ENCODE measurements around the gene EVC2.
"Not testable (repeated sequence)": the region's sequence is repeated elsewhere in the genome, so short reads cannot be mapped to it uniquely, and the experiment has no call there.

The EVC2 gene

GRCh38 chr4:5619913-5620625 is 88.3 kb downstream of the EVC2 start:
- no peak for DNase-seq (ENCODE audit: low spot score)

GRCh38 chr4:5618051-5618960 is 90.1 kb downstream of the EVC2 start:
- no peak for DNase-seq (ENCODE audit: low spot score)

DNA sequence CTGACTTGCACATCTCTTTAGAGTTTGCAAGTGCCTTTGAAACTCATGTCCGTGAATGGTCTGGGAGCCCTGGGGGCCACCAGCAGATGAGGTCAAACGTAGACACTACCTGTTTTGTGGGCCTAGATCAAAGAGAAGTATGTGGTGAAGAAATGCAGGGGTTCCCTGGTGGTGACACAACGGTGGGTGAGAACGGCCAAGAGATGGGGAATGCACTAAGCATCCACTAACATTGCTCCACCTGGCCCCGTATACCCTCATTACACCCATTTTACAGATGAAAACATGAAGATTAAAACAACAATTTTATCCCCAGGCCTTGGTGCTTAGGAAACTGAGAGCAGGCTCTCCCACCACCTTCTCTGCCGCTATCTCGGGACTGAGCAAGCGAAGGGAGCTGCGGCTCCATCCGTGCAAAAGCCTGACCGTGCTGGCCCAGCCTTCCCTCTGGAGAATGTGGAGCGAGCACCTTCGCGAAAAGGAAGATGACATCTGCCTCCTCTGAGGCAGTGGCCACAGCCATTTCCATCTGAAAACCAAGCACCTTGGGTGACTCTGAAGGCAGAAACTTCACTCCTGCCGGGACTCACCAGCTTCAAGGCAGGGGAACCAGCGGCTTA is 91.9 kb downstream of the EVC2 start:
- DNase-seq (ENCODE audit: low spot score): no peak

- DNase-seq (ENCODE audit: low spot score): no peak
Measured at GRCh38 chr4:5615496-5616075, 92.8 kb downstream of the EVC2 start.

DNA sequence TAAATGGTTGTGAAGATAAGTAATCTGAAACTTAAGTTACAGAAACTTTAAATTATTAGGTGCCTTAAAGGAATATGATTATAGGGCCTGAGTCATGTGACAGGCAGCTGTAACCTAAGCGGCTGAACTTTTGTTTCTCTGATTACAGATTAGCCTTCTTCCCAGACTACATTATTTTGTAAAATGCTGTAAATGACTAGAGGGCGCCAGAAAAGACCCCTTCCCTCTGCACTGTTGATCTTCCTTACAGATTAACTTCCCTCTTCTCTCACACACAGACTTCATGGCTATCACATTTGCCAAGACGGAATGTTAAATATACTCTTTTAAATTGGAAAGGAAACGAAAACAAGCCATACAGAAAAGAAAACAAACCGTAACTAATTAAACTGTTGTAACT is 96.6 kb downstream of the EVC2 start:
- no peak for DNase-seq (ENCODE audit: low spot score)

GRCh38 chr4:5609306-5610007 is 98.9 kb downstream of the EVC2 start:
- DNase-seq (ENCODE audit: low spot score): no peak

DNA sequence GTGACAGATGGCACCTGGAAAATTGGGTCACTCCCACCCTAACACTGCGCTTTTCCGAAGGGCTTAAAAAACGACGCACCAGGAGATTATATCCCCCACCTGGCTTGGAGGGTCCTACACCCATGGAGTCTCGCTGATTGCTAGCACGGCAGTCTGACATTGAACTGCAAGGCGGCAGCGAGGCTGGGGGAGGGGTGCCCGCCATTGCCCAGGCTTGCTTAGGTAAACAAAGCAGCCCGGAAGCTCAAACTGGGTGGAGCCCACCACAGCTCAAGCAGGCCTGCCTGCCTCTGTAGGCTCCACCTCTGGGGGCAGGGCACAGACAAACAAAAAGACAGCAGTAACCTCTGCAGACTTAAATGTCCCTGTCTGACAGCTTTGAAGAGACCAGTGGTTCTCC is 114.5 kb downstream of the EVC2 start:
- not testable (repeated sequence) for DNase-seq (ENCODE audit: low spot score)

GRCh38 chr4:5592272-5592671 is 116.1 kb downstream of the EVC2 start:
- DNase-seq (ENCODE audit: low spot score): no peak

DNA sequence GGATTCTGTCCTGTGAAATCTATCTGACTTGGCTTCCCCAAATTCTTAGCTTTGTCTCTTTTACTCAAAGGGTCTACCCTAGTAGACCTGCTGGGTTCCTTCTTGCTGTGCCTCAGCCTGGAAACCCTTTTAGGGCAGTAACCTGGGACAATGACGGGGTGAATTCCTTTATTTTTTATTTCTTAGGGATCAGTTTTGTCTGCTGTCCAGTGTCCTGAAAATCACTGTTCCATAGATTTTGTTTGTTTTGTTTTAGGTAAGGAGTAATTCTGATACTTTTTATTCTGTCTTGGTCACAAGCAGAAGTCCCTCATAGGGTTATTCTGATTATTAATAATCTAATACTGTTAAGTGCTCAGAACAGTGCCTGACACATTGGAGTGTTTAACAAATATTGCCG is 118.9 kb downstream of the EVC2 start:
- no peak for DNase-seq (ENCODE audit: low spot score)

- no peak for DNase-seq (ENCODE audit: low spot score)
Measured at GRCh38 chr4:5588046-5588445, 120.3 kb downstream of the EVC2 start.

GRCh38 chr4:5575941-5576340 is 132.4 kb downstream of the EVC2 start:
- no peak for DNase-seq (ENCODE audit: low spot score)

GRCh38 chr4:5574386-5574785 is 134.0 kb downstream of the EVC2 start:
- DNase-seq (ENCODE audit: low spot score): no peak

DNA sequence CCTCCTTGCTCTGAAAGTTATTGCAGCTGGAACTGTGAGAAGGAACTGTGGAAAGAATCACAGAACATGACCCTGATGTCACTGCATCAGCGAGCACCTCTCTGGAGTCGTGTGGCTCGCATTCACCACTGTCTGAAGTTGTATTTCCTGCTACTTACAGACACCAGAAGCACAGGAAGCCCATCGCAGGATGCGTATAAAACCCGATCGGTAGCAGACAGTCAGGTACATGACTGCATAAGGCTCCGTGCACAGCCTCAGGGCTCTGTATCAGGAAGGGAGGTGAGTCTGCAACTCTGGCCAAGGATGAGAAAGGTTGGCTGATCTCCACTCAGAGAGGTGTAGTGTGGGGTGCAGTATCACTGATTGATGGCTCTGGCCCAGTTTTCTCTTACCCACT is 134.4 kb downstream of the EVC2 start:
- DNase-seq (ENCODE audit: low spot score): no peak

- DNase-seq (ENCODE audit: low spot score): no peak
Measured at GRCh38 chr4:5572751-5573150, 135.6 kb downstream of the EVC2 start.

DNA sequence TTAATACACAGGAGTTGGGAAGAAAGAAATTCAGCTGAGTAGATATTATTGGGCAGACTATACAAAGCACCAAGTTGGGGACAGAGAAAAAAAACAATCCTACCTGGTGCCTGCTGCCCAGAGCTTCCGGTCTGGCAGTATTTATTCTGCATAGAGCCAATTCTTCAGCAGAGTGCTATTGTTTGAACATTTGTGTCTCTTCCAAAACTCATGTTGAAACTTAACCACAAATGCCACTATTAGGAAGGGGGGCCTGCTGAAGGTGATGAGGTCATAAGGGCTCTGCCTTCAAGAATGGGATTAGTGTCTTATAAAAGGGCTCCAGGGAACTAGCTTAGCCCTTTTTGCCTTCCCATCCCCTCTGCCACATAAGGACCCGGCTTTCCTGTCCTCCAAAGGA is 136.2 kb downstream of the EVC2 start:
- DNase-seq (ENCODE audit: low spot score): no peak

DNA sequence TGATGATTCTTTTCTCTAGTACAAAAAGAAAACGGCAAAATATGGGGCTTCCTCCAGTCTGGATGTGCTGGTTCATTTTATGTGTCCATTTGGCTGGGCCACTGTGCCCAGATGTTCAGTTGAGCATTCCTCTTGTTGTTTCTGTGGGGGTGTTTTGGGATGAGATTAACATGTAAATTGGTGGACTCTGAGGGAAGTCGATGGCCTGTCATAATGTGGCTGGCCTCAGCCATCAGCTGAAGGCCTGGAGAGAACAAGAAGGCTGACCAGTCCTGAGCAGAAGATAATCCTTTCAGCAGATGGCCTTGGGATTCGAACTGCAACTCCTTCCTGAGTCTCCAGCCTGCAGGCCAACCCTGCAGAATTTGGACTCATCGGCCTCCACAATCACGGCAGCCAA is 136.7 kb downstream of the EVC2 start:
- no peak for DNase-seq (ENCODE audit: low spot score)

GRCh38 chr4:5569451-5569850 is 138.9 kb downstream of the EVC2 start:
- DNase-seq (ENCODE audit: low spot score): no peak

GRCh38 chr4:5568931-5569330 is 139.4 kb downstream of the EVC2 start:
- DNase-seq (ENCODE audit: low spot score): no peak

DNA sequence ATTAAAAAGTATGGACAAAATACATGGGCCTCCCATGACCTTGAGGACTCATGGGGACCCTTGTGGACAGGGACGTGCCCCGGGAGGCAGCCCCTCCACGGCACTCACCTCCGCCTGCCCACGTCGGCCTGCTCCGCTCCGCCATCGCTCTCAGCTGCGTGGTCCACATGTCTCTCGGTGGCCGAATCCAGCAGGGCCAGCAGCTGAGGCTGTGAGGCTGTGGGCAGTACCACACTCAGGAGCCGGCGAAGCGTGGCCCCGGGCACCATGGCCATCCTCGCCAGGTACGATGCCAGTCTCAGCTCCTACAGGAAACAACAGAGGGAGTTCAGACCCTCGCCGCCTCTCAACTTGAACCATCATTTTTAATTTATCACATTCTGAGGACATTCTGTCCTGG is 140.0 kb downstream of the EVC2 start:
- DNase-seq (ENCODE audit: low spot score): no peak

GRCh38 chr4:5566991-5567390 is 141.4 kb downstream of the EVC2 start:
- DNase-seq (ENCODE audit: low spot score): no peak

DNA sequence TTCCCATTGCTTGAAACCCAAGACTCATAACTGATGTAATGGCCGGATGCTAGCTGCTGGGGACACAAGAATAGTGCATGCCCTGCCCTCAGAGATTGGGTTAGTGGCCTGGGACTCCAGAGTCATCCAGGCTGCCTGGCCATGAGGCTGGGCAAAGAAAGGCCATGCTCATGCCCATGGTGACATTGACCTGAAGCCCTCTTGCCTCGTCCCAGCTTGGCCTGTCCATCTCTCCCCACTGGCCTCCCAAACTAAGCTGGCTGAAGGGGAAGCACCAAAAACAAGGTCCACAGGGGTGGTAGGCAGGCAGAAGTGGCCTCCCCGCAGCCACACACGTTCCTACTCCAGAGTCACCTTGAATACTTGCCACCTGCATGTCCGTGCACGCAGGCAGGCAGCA is 141.8 kb downstream of the EVC2 start:
- no peak for DNase-seq (ENCODE audit: low spot score)

- no peak for DNase-seq (ENCODE audit: low spot score)
Measured at GRCh38 chr4:5563856-5564255, 144.5 kb downstream of the EVC2 start.

Data from LoVo (cell line).